K562 (cell line): ENCODE measurements around the gene SIGLEC5. TPM values are rescaled to one million over a fixed set of nuclear protein-coding genes. Genes with fewer than 3 reads are reported as not detected.
A peak's percentile ranks its signal among the peaks of the same experiment; 100 is the strongest.

Experiments
- ATAC-seq: fragments of 200-7000 bp; cut with Tn5 transposase; 3 replicates; pipeline ENCODE4 v1.9.1; 2020; ENCODE audit warnings: moderate library complexity
- BruUV-seq: library from RNA; stranded (reverse); fragments of 400-500 nt; replicated peaks from 2 replicates; lab custom pipeline; 2021; lab: Mats Ljungman, UMichigan
- CTCF ChIA-PET: fragments of 300-600 bp; formaldehyde crosslinking; extraction: SDS; loops from one replicate; lab custom pipeline; 2021; ENCODE audit warnings: low intra/inter-chr PET ratio; lab: Yijun Ruan, JAX
- POLR2A ChIA-PET: fragments of 300-600, 350-650 bp; sonication (Branson Sonifier 250); formaldehyde crosslinking; extraction: SDS; loops from one replicate; lab custom pipeline; 2021; ENCODE audit warnings: antibody characterized with exemption, inconsistent platforms; lab: Yijun Ruan, JAX
- DNase-seq, 4 experiments: peaks; one replicate each; pipeline versions ENCODE4 v3.0.0 to v3.0.0-alpha.2; 2011 to 2018; ENCODE audit warnings: low spot score in 3 of 4, mixed read lengths in 3 of 4; ENCODE audit errors: extremely low read depth in 1 of 4
- FAIRE-seq: peaks from 2 replicates; lab custom pipeline; 2011; peaks lifted over from hg19 to GRCh38; lab: Jason Lieb, UNC
- H2AFZ ChIP-seq: 2 replicates; pipeline ENCODE4 v1.6.0; 2011; ENCODE audit warnings: low read depth, low read length, control low read depth, inconsistent platforms
- H3K27ac ChIP-seq: fragments of 200-600 bp; 3 replicates; pipeline ENCODE4 v1.8.0; 2011; ENCODE audit warnings: low read depth, mild to moderate bottlenecking, control low read depth, inconsistent platforms, low read length, moderate library complexity, mixed read lengths; ENCODE audit errors: extremely low read depth
- H3K27me3 ChIP-seq, 2 experiments: fragments of 300-600 bp in 1 of 2; 2 replicates in 1 of 2; 3 replicates in 1 of 2; pipeline versions ENCODE4 v1.6.0 to v1.8.0; 2011; ENCODE audit warnings: inconsistent platforms in 2 of 2, low read length in 2 of 2, mild to moderate bottlenecking in 1 of 2, mixed read lengths in 1 of 2, moderate library complexity in 1 of 2; ENCODE audit not compliant: control insufficient read depth in 2 of 2, insufficient read depth in 2 of 2
- H3K36me3 ChIP-seq: fragments of 300-600 bp; 3 replicates; pipeline ENCODE4 v1.8.0; 2011; ENCODE audit warnings: mild to moderate bottlenecking, low read length, inconsistent platforms; ENCODE audit not compliant: control insufficient read depth, insufficient read depth
- H3K4me1 ChIP-seq, 2 experiments: fragments of 200-600 bp in 1 of 2; replicated peaks in 1 of 2; 2 replicates in 1 of 2; 3 replicates in 1 of 2; pipeline versions ENCODE4 v1.5.1 to v1.8.0; 2011; ENCODE audit warnings: inconsistent platforms in 2 of 2, low read length in 2 of 2, mild to moderate bottlenecking in 1 of 2, mixed read lengths in 1 of 2, moderate library complexity in 1 of 2; ENCODE audit not compliant: control insufficient read depth in 2 of 2, insufficient read depth in 2 of 2
- H3K4me2 ChIP-seq: 2 replicates; pipeline ENCODE4 v1.6.1; 2011; ENCODE audit warnings: low read length, control low read depth, inconsistent platforms, mixed read lengths; ENCODE audit not compliant: insufficient read depth
- H3K4me3 ChIP-seq: fragments of 200-600 bp; sonication (generic), shearing (Covaris generic); 2 replicates; pipeline ENCODE4 v1.5.1; 2016; ENCODE audit warnings: control low read depth, inconsistent platforms
- H3K79me2 ChIP-seq: fragments of 200-600 bp; 3 replicates; pipeline ENCODE4 v1.8.0; 2011; ENCODE audit warnings: low read length, inconsistent platforms; ENCODE audit not compliant: control insufficient read depth, insufficient read depth
- H3K9ac ChIP-seq, 2 experiments: 2 replicates each; pipeline versions ENCODE4 v1.6.0 to v1.6.1; 2011; ENCODE audit warnings: low read depth in 2 of 2, low read length in 2 of 2, control low read depth in 1 of 2, inconsistent platforms in 1 of 2, mild to moderate bottlenecking in 1 of 2, mixed read lengths in 1 of 2; ENCODE audit not compliant: insufficient read depth in 1 of 2
- H3K9me1 ChIP-seq: one replicate; pipeline ENCODE4 v1.6.0; 2011; ENCODE audit warnings: inconsistent platforms, mild to moderate bottlenecking, low read length, moderate library complexity; ENCODE audit not compliant: control insufficient read depth, insufficient read depth
- H3K9me3 ChIP-seq: replicated peaks from 2 replicates; pipeline ENCODE4 v1.5.1; 2011; ENCODE audit warnings: low read depth, low read length, inconsistent platforms; ENCODE audit not compliant: control insufficient read depth, insufficient read depth
- H4K20me1 ChIP-seq: replicated peaks from 2 replicates; pipeline ENCODE4 v1.6.1; 2011; ENCODE audit warnings: low read length, inconsistent platforms, mixed read lengths; ENCODE audit not compliant: control insufficient read depth, insufficient read depth
- ADNP ChIP-seq: fragments of 200-800 bp; sonication (Bioruptor generic); IDR thresholded peaks from 2 replicates; pipeline ENCODE4 v1.6.1; 2016; ENCODE audit warnings: missing genetic modification characterization, missing compliant biosample characterization
- ATF1 ChIP-seq, 2 experiments: fragments of 450-650 bp in 1 of 2; IDR thresholded peaks; 2 replicates each; pipeline ENCODE4 v1.6.1; 2016; ENCODE audit warnings: missing compliant biosample characterization in 1 of 2, missing genetic modification characterization in 1 of 2
- CREB5 ChIP-seq: fragments of 250-450 bp; sonication (Bioruptor Pico); IDR thresholded peaks from 2 replicates; pipeline ENCODE4 v1.5.0; 2020; ENCODE audit warnings: mild to moderate bottlenecking
- GTF2E2 ChIP-seq: fragments of 200-800 bp; sonication (Bioruptor generic); IDR thresholded peaks from 2 replicates; pipeline ENCODE4 v1.6.1; 2016; ENCODE audit warnings: missing genetic modification characterization, missing compliant biosample characterization
- ZBTB1 ChIP-seq: sonication (generic); formaldehyde crosslinking; IDR thresholded peaks from 2 replicates; pipeline ENCODE4 v1.8.1; 2023; ENCODE audit warnings: missing genetic modification reagents, low read depth, mild to moderate bottlenecking, borderline replicate concordance
- ZHX1 ChIP-seq: fragments of 150-350 bp; conservative IDR thresholded peaks from 2 replicates; pipeline ENCODE4 v1.6.1; 2014; ENCODE audit warnings: low read length
- WGBS: fragments of 100-300 bp; shearing (Covaris generic); methylation state at CpG from one replicate; pipeline ENCODE4 v1.1.6; 2016; ENCODE audit warnings: low coverage, mixed read lengths; ENCODE audit not compliant: insufficient coverage; ENCODE audit errors: missing lambda C conversion rate; 5-methylcytosine and 5-hydroxymethylcytosine counted together
- in situ Hi-C: fragments of 300-500 bp; cut with MboI; formaldehyde crosslinking; loops from 4 replicates; pipeline ENCODE4 v1.15.0; 2018; ENCODE audit warnings: inconsistent platforms, mixed read lengths
- intact Hi-C: fragments of 100-400 bp; cut with micrococcal nuclease; formaldehyde crosslinking; loops from 2 replicates; pipeline ENCODE4 v1.14.2; 2022
- polyA plus RNA-seq, 8 experiments: library from polyadenylated mRNA; depleted of rRNA in 4 of 8; stranded (reverse) in 5 of 8; unstranded in 3 of 8; fragments of >200 nt; fragmentation: Nextera tagmentation in 2 of 8; fragmentation: Illumina TruSeq in 1 of 8; extraction: Ambion mirVana in 2 of 8; extraction: Trizol in 1 of 8; gene quantifications; 2 replicates each; pipeline versions ENCODE4 v1.2.1 to v1.2.3, GENCODE V29; 2011 to 2014; ENCODE audit warnings: inconsistent platforms in 1 of 8, missing spikeins in 1 of 8
- total RNA-seq, 7 experiments: library from RNA; depleted of rRNA in 6 of 7; stranded (reverse); fragments of >200 nt in 6 of 7; fragmentation: Illumina TruSeq in 2 of 7; extraction: Trizol in 2 of 7; gene quantifications; 2 replicates each; pipeline versions ENCODE4 v1.2.1 to v1.2.3, GENCODE V29; 2011 to 2021; ENCODE audit warnings: low replicate concordance in 1 of 7

Gene SIGLEC5
- total and polyA plus RNA-seq, 9 of the 15 experiments (the other 6 are each of a cell fraction or from before 2014, with no cell fraction given), result 0.14 TPM; not detected in 8

- TF ChIP-seq CREB5 (no peak), ZHX1 (no peak)
Measured at GRCh38 chr19:51573331-51573730, 56.9 kb downstream of the SIGLEC5 start (continued).

DNA sequence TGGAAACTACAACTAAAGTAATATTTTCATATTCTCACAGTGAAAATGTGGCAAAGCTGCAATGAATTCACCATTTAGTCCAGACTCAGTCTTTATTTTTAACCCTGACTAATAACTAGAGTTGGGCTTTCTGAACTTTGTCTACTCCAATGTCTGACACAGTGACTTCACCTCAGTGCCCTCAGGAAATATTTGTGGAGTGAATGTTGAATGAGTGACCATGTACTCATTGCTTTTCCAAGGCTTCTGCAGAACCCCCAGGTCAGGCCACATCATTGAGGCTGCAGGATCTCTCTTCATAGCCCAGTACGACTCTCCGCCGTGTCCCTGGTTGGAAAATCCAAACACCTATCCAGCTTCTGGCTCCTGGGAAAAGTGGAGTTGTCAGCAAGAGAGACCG lies 57.3 kb downstream of the SIGLEC5 start:
- Histone ChIP-seq H3K9me1 (no peaks in the 10 kb centered on the region), H3K79me2 (peaks cover 66% of the 10 kb centered on the region), H4K20me1 (no peaks in the 10 kb centered on the region), H3K9me3 (no peaks in the 10 kb centered on the region), H3K36me3 (peaks cover 50% of the 10 kb centered on the region)
- no peak for ATAC-seq
- BruUV-seq, result no TSS peak
- intact Hi-C loops, result loop anchor here (2.0 kb wide), 2 partner anchors 26 to 64 kb away; no protein-coding TSS in a partner anchor
- TF ChIP-seq GTF2E2 (tag) (0 out of 2 replicates have a peak, but pooled peaks have one; percentile 18), ZBTB1 (CRISPR knock-in tag) (no peak), ATF1 (CRISPR knock-in tag; IDR thresholded peaks at IDR 0.05) (no peak), ATF1 (tag; IDR thresholded peaks at IDR 0.05) (0 out of 2 replicates have a peak, but pooled peaks have one; percentile 1), ADNP (peak; percentile 62; the same call in 1 of the 2 replicates)
- TF ChIP-seq, all 486 proteins: peak for 3
- ChIA-PET POLR2A (interaction anchor here (0.9 to 1.4 kb wide), 3 partner anchors 19 to 25 kb away, joined by 5 to 7 read pairs (median 6); no protein-coding TSS in a partner anchor), CTCF (interaction anchor here (1.2 kb wide), 1 partner anchor 100 kb away, joined by 4 read pairs; no protein-coding TSS in a partner anchor)
- H2AFZ ChIP-seq, result no peak overlapping the region
- DNase-seq, result no peak
- no peak for FAIRE-seq
- H3K4me1 ChIP-seq, result peaks cover 10 to 42% of the 10 kb centered on the region in 2 experiments
- peak overlapping the region; percentile 76 for H3K27ac ChIP-seq
- in situ Hi-C loops, result no loop called here
- H3K27me3 ChIP-seq, result no peaks in the 10 kb centered on the region
- H3K4me3 ChIP-seq, result peak overlapping the region; percentile 71
- H3K4me2 ChIP-seq, result peak overlapping the region; percentile 97
- WGBS, result 72% methylated on average over 4 of the region's 4 CpGs
- H3K9ac ChIP-seq, result peak overlapping the region; percentile 47 to 66; a peak in 3 of 4 replicates
